PFSK-1 (cell line): Measurements from ENCODE around the gene ZNF561.

Source experiments
- FOXP2 ChIP-seq: optimal IDR thresholded peaks from 2 replicates; pipeline ENCODE3; 2011; ENCODE audit warnings: borderline replicate concordance, control low read depth, inconsistent platforms; ENCODE audit not compliant: insufficient read depth; ENCODE audit errors: extremely low read length, extremely low read depth
- POLR2AphosphoS5 ChIP-seq: IDR thresholded peaks from 2 replicates; pipeline ENCODE4 v1.6.1; 2012; ENCODE audit warnings: low read depth, mild to moderate bottlenecking, control low read depth, low read length, moderate library complexity
- SIN3A ChIP-seq: IDR thresholded peaks from 2 replicates; pipeline ENCODE4 v1.6.1; 2012; ENCODE audit warnings: mild to moderate bottlenecking, low read length, moderate library complexity, borderline replicate concordance; ENCODE audit not compliant: insufficient read depth
- TAF1 ChIP-seq: IDR thresholded peaks from 2 replicates; pipeline ENCODE4 v1.6.1; 2012; ENCODE audit warnings: low read length, control low read depth, borderline replicate concordance; ENCODE audit not compliant: insufficient read depth
- TF ChIP-seq, protein P1 (sequence below), 2 experiments: IDR thresholded peaks; 2 replicates each; pipeline versions ENCODE4 v1.6.1 to v1.8.0; 2011 to 2012; ENCODE audit warnings: low read depth in 2 of 2, low read length in 2 of 2, control low read depth in 1 of 2, inconsistent platforms in 1 of 2, mild to moderate bottlenecking in 1 of 2, moderate library complexity in 1 of 2; ENCODE audit not compliant: insufficient read depth in 1 of 2

GRCh38 chr19:9584073-9584833, 36.8 kb downstream of the ZNF561 start, which contains the start of gene ZNF121:
- peak; percentile 85 for TF ChIP-seq POLR2AphosphoS5
- 0 out of 2 replicates have a peak, but pooled peaks have one; percentile 55 for TF ChIP-seq SIN3A
- peak; percentile 84 for TF ChIP-seq TAF1
- TF ChIP-seq, protein P1, sequence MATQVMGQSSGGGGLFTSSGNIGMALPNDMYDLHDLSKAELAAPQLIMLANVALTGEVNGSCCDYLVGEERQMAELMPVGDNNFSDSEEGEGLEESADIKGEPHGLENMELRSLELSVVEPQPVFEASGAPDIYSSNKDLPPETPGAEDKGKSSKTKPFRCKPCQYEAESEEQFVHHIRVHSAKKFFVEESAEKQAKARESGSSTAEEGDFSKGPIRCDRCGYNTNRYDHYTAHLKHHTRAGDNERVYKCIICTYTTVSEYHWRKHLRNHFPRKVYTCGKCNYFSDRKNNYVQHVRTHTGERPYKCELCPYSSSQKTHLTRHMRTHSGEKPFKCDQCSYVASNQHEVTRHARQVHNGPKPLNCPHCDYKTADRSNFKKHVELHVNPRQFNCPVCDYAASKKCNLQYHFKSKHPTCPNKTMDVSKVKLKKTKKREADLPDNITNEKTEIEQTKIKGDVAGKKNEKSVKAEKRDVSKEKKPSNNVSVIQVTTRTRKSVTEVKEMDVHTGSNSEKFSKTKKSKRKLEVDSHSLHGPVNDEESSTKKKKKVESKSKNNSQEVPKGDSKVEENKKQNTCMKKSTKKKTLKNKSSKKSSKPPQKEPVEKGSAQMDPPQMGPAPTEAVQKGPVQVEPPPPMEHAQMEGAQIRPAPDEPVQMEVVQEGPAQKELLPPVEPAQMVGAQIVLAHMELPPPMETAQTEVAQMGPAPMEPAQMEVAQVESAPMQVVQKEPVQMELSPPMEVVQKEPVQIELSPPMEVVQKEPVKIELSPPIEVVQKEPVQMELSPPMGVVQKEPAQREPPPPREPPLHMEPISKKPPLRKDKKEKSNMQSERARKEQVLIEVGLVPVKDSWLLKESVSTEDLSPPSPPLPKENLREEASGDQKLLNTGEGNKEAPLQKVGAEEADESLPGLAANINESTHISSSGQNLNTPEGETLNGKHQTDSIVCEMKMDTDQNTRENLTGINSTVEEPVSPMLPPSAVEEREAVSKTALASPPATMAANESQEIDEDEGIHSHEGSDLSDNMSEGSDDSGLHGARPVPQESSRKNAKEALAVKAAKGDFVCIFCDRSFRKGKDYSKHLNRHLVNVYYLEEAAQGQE (IDR thresholded peaks at IDR 0.05; ENCODE audit: insufficient read depth in 1 of 2, low read depth in 2 of 2, low read length in 2 of 2), result peak in 1 of 2 experiments; percentile 57; a peak in 2 of 4 replicates
- TF ChIP-seq FOXP2, result no peak
